HepG2 (cell line): ENCODE data around the gene FAM114A2. TPM values are rescaled to one million over a fixed set of nuclear protein-coding genes. Genes with fewer than 3 reads are reported as not detected.

Experiments
- CAMTA2 ChIP-seq: sonication (generic); formaldehyde crosslinking; IDR thresholded peaks from 2 replicates; pipeline ENCODE4 v1.4.0; 2020; ENCODE audit warnings: mild to moderate bottlenecking, missing genetic modification reagents, borderline replicate concordance
- HNRNPH1 ChIP-seq: fragments of 200-400 bp; formaldehyde crosslinking; optimal IDR thresholded peaks from 2 replicates; pipeline ENCODE3; 2017; ENCODE audit warnings: mild to moderate bottlenecking, low read depth, low read length
- IKZF4 ChIP-seq: sonication (generic); formaldehyde crosslinking; IDR thresholded peaks from 2 replicates; pipeline ENCODE4 v1.5.1; 2020; ENCODE audit warnings: borderline replicate concordance, mild to moderate bottlenecking, low read depth, missing genetic modification reagents; ENCODE audit errors: not compliant biosample characterization
- IRF9 ChIP-seq: sonication (generic); formaldehyde crosslinking; IDR thresholded peaks from 2 replicates; pipeline ENCODE4 v1.8.0; 2022; ENCODE audit warnings: missing genetic modification reagents, mild to moderate bottlenecking, borderline replicate concordance
- NR2F6 ChIP-seq, 2 experiments: IDR thresholded peaks; 2 replicates each; pipeline ENCODE4 v1.6.1; 2016; ENCODE audit warnings: antibody characterized with exemption in 1 of 2, mild to moderate bottlenecking in 1 of 2
- PHF20 ChIP-seq: sonication (generic); formaldehyde crosslinking; IDR thresholded peaks from 2 replicates; pipeline ENCODE4 v1.5.0; 2020; ENCODE audit warnings: mild to moderate bottlenecking, missing genetic modification reagents
- PHF21A ChIP-seq: sonication (generic); formaldehyde crosslinking; IDR thresholded peaks from 2 replicates; pipeline ENCODE4 v1.5.0; 2020; ENCODE audit warnings: mild to moderate bottlenecking, missing genetic modification reagents
- RAD51 ChIP-seq: fragments of 450-650 bp; IDR thresholded peaks from 2 replicates; pipeline ENCODE4 v1.6.1; 2016; ENCODE audit warnings: borderline replicate concordance
- RFXAP ChIP-seq: sonication (generic); formaldehyde crosslinking; IDR thresholded peaks from 2 replicates; pipeline ENCODE4 v1.4.0; 2020; ENCODE audit warnings: missing genetic modification reagents, borderline replicate concordance
- SETDB1 ChIP-seq: sonication (generic); formaldehyde crosslinking; IDR thresholded peaks from 2 replicates; pipeline ENCODE4 v1.5.1; 2020; ENCODE audit warnings: missing genetic modification reagents, mild to moderate bottlenecking, borderline replicate concordance
- SIN3B ChIP-seq: fragments of 150-350 bp; IDR thresholded peaks from 2 replicates; pipeline ENCODE4 v1.6.1; 2014; ENCODE audit warnings: low read length
- STAT5B ChIP-seq: sonication (generic); formaldehyde crosslinking; IDR thresholded peaks from 2 replicates; pipeline ENCODE4 v1.4.0; 2020; ENCODE audit warnings: missing genetic modification reagents
- ZKSCAN5 ChIP-seq: sonication (generic); formaldehyde crosslinking; IDR thresholded peaks from 2 replicates; pipeline ENCODE4 v1.5.1; 2020; ENCODE audit warnings: mild to moderate bottlenecking, missing genetic modification reagents
- ZNF256 ChIP-seq: sonication (generic); formaldehyde crosslinking; conservative IDR thresholded peaks from 2 replicates; pipeline ENCODE4 v1.4.0; 2020; ENCODE audit warnings: missing genetic modification reagents
- ZNF512 ChIP-seq: sonication (generic); formaldehyde crosslinking; IDR thresholded peaks from 2 replicates; pipeline ENCODE4 v1.4.0; 2020; ENCODE audit warnings: mild to moderate bottlenecking, missing genetic modification reagents
- ZNF550 ChIP-seq: sonication (generic); formaldehyde crosslinking; IDR thresholded peaks from 2 replicates; pipeline ENCODE4 v1.4.0; 2020; ENCODE audit warnings: mild to moderate bottlenecking, missing genetic modification reagents, borderline replicate concordance
- ZNF740 ChIP-seq: sonication (generic); formaldehyde crosslinking; IDR thresholded peaks from 2 replicates; pipeline ENCODE4 v1.4.0; 2020; ENCODE audit warnings: missing genetic modification reagents
- polyA plus RNA-seq, 8 experiments: library from polyadenylated mRNA; depleted of rRNA in 3 of 8; stranded (reverse) in 7 of 8; unstranded in 1 of 8; fragments of >200 nt; fragmentation: Illumina TruSeq in 4 of 8; extraction: Trizol in 4 of 8; gene quantifications; 2 replicates each; pipeline versions ENCODE4 v1.2.1 to v1.2.3, GENCODE V29; 2011 to 2016; ENCODE audit warnings: low read depth in 4 of 8, missing spikeins in 1 of 8, mixed read lengths in 1 of 8; ENCODE audit not compliant: insufficient read depth in 1 of 8
- total RNA-seq, 5 experiments: library from RNA; depleted of rRNA; stranded (reverse); fragments of >200 nt; fragmentation: Illumina TruSeq; extraction: Trizol; gene quantifications; 2 replicates each; pipeline ENCODE4 v1.2.3, GENCODE V29; 2016; ENCODE audit warnings: low read depth in 1 of 5
- TF ChIP-seq, protein P1 (sequence below): fragments of 450-650 bp; IDR thresholded peaks from 2 replicates; pipeline ENCODE4 v1.6.1; 2017
- TF ChIP-seq, protein P2 (sequence below): sonication (generic); formaldehyde crosslinking; conservative IDR thresholded peaks from 2 replicates; pipeline ENCODE4 v1.8.0; 2022; ENCODE audit warnings: low read depth, missing genetic modification reagents
- TF ChIP-seq, protein P3 (sequence below): sonication (generic); formaldehyde crosslinking; IDR thresholded peaks from 2 replicates; pipeline ENCODE4 v1.4.0; 2020; ENCODE audit warnings: mild to moderate bottlenecking, missing genetic modification reagents
- TF ChIP-seq, protein P4 (sequence below): sonication (generic); formaldehyde crosslinking; IDR thresholded peaks from 2 replicates; pipeline ENCODE4 v1.9.0; 2022; ENCODE audit warnings: missing genetic modification reagents, mild to moderate bottlenecking, borderline replicate concordance

FAM114A2 gene
- total and polyA plus RNA-seq, 2 of the 13 experiments (the other 11 are each of a cell fraction or from before 2014, with no cell fraction given): 6.9 to 11.4 TPM

- TF ChIP-seq, protein P1, sequence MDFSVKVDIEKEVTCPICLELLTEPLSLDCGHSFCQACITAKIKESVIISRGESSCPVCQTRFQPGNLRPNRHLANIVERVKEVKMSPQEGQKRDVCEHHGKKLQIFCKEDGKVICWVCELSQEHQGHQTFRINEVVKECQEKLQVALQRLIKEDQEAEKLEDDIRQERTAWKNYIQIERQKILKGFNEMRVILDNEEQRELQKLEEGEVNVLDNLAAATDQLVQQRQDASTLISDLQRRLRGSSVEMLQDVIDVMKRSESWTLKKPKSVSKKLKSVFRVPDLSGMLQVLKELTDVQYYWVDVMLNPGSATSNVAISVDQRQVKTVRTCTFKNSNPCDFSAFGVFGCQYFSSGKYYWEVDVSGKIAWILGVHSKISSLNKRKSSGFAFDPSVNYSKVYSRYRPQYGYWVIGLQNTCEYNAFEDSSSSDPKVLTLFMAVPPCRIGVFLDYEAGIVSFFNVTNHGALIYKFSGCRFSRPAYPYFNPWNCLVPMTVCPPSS: no peak
- TF ChIP-seq STAT5B (CRISPR knock-in tag) (no peak), ZNF256 (CRISPR knock-in tag) (no peak), IKZF4 (no peak), PHF20 (CRISPR knock-in tag) (peak; percentile 98), NR2F6 (IDR thresholded peaks at IDR 0.05) (no peak), NR2F6 (CRISPR knock-in tag; IDR thresholded peaks at IDR 0.05) (peak; percentile 54; the same call in 1 of the 2 replicates), ZKSCAN5 (CRISPR knock-in tag) (0 out of 2 replicates have a peak, but pooled peaks have one; percentile 46), IRF9 (CRISPR knock-in tag) (peak; percentile 69; the same call in 1 of the 2 replicates), HNRNPH1 (no peak), ZNF512 (CRISPR knock-in tag) (no peak), ZNF550 (CRISPR knock-in tag) (no peak), RAD51 (no peak), ZNF740 (CRISPR knock-in tag) (no peak), SIN3B (no peak; the same call in 1 of the 2 replicates), PHF21A (CRISPR knock-in tag) (peak; percentile 76), CAMTA2 (peak; percentile 9; the same call in 1 of the 2 replicates), SETDB1 (CRISPR knock-in tag) (peak; percentile 89; the same call in 1 of the 2 replicates), RFXAP (no peak)
- TF ChIP-seq, protein P2, sequence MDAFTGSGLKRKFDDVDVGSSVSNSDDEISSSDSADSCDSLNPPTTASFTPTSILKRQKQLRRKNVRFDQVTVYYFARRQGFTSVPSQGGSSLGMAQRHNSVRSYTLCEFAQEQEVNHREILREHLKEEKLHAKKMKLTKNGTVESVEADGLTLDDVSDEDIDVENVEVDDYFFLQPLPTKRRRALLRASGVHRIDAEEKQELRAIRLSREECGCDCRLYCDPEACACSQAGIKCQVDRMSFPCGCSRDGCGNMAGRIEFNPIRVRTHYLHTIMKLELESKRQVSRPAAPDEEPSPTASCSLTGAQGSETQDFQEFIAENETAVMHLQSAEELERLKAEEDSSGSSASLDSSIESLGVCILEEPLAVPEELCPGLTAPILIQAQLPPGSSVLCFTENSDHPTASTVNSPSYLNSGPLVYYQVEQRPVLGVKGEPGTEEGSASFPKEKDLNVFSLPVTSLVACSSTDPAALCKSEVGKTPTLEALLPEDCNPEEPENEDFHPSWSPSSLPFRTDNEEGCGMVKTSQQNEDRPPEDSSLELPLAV (CRISPR knock-in tag): no peak
- TF ChIP-seq, protein P3, sequence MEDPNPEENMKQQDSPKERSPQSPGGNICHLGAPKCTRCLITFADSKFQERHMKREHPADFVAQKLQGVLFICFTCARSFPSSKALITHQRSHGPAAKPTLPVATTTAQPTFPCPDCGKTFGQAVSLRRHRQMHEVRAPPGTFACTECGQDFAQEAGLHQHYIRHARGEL (CRISPR knock-in tag): no peak; the same call in 1 of the 2 replicates
- TF ChIP-seq, protein P4, sequence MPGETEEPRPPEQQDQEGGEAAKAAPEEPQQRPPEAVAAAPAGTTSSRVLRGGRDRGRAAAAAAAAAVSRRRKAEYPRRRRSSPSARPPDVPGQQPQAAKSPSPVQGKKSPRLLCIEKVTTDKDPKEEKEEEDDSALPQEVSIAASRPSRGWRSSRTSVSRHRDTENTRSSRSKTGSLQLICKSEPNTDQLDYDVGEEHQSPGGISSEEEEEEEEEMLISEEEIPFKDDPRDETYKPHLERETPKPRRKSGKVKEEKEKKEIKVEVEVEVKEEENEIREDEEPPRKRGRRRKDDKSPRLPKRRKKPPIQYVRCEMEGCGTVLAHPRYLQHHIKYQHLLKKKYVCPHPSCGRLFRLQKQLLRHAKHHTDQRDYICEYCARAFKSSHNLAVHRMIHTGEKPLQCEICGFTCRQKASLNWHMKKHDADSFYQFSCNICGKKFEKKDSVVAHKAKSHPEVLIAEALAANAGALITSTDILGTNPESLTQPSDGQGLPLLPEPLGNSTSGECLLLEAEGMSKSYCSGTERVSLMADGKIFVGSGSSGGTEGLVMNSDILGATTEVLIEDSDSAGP (CRISPR knock-in tag): peak; percentile 95
These were observed at the start of gene FAM114A2, which contains the start of gene MFAP3 (continued) for GRCh38 chr5:154038707-154039457.
